Activated CD4-positive, alpha-beta T cell treated with anti-CD3 and anti-CD28 coated beads, Interleukin-2, Interleukin-4, amounts not matched to agents 100 ng/mL and 50 ng/mL, durations not matched to agents 16 hours and 8 hours (primary cell): ENCODE data around the gene INTS1.

ENCODE experiments used
- DNase-seq: peaks from one replicate; pipeline ENCODE4 v3.0.0-alpha.2; 2020; ENCODE audit warnings: low spot score

Gene INTS1

DNA sequence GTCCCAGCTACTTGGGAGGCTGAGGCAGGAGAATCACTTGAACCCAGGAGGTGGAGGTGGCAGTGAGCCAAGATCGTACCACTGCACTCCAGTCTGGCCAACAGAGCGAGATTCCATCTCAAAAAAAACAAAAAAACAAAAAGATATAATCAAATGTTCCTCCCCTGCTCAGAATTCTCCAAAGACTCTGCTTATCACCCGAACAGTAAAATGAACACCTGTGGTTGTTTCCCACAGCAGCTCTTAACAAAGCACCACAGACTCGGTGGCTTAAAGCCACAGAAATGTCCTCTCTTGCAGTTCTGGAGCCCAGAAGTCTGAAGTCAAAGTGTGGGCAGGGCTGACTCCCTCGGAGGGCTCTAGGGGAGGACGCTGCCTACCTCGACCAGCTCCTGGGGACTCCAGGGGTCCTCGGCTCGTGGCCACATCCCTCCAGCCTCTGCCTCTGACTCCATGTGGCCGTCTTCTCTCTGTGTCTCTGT is 4.1 kb upstream of the INTS1 start:
- DNase-seq, result no peak

DNA sequence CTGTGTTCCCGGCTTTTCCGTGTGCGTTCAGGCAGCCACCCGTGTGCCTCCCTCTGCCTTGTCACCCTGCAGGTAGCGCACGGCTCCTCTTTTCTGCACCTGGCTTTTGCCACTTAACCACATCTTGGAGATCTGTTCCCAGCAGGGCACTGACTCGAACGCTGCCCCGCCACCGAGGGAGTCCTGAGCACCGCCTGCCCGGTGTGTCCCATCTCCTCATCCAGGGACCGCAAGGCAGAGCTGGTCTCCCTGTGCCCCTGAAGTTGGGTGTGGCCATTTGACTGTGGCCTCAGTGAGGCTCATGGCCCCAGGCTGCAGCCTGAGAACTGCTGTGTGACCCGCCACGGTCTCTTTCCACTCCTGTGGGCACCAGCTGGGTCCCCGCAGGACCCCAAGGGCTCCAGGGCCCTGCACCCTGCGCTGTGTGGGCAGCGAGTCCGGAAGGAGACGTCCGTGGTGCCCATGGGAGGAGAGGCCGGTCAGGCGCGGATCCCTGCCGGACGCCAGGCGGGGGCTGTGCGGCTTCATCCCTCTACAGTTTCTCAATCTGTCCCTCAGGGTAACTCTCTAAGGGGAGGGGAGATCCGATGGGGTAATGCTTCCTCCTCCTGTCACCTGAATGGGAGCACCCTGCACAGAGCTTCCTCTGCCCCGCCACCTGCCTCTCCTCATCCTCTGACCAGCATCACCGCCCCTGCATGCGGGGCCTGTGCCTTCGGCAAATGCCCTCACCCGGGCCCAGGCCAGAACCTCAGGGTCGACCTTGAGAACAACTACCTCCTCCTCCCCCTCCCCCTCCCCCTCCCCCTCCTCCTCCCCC is 1.8 kb upstream of the INTS1 start:
- no peak for DNase-seq

DNA sequence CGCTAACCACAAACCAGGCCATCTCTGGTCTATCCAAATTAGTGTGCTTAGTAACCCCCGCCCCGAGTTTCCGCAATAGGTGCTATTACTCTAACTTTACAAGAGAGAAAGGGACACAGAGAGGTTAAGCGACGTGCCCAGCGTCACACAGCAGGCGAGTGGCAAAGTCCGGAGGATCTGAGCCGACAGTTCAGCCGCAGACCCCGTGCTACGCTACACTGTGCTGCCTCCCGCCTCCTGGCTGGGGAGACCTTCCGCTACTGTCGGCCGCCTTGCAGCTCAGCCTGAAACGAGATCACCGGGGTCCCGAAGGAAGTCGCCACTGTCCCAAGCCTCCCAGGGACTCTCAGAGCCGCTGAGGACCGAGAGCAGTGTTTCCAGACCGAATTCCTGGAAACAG is 799 bp downstream of the INTS1 start:
- DNase-seq, result no peak

DNA sequence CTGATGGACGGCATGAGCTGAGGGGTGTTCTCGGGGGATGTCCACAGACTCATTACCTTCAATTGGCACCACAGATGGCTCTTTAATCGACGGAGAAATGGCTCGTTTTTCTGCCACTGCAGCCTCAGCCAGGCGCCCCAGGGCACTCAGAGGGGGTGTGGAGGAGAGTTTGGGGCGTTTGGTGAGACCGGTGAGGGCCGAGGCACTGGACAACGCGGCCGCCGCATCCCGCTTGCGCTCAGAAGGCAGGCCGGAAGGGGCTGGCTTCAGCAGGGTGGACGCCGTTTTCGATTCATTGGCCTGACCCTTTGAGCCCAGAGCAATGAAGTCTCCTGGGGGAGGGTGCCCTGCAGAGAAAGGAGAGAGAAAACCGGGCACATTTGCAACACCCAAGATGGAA is 1.3 kb downstream of the INTS1 start:
- DNase-seq, result no peak

DNA sequence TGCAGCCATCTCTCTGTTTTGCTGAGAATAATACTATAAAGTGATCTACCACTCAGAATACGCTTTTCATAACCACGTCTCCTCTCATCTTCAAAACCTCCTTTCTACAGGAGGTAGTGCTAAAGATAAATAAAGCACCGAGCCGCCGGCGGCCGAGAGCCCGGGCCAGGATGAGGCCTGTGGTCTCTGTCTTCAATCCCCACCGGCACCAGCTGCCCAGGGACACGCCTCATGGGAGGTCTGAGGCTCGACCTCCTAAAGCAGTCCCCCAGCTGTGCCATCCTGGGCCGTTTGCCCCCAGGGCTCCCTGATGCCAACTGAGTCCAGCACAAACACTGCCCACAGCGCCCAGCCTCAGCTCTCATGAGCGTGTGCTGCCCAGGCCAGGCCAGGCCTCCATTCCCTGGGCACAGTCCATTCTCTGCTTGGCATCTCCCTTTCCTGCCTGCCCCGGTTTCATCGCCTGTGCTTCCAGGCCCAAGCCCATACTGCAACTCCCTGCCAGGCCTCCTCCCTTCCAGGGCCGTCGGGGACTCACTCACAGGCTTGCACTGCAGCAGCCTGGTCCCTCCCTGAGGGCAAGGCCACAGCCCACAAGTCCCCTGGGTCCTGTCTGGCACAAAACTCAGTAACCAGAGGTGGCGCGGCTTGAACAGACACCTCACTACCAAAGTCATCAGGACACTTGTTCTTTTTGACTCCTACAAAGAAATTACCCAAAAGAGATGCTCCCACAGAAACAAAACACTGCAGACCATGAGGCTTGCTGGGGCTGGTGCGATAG is 2.5 kb downstream of the INTS1 start:
- DNase-seq, result no peak

DNA sequence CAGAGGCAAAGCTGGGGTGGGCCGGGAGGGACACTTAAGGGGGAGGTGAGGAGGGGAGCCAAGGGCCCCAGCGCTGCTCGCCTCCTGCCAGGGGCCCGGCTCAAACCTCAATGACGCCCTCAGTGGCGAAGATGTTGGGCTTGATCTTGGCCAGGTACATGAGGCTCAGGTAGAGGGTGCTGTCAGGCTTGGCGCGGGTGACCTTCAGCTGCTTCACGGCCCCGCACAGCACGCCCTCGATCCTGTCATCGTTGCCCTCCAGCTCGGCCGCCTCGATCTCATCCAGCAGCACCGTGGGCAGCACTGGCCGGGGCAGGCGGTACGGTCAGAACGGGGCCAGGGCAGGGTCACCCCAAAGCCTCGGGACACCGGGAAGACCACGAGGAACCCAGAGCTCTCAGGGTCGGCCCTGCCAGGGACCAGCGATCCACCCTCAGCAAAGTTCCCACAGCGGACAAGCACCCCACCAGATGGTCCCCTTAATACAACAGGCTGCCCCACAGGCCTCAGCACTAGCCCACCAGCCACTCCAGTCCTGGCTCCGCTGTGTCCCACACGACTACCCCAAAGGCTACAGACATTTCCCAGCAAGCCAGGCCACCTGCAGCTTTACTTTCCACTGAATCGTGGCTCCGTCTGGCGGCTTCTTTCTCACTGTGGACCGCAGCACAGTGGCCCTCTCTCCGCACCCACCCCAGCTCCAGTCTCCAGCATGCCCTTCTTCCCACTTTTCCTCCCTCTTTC is 4.0 kb downstream of the INTS1 start:
- no peak for DNase-seq

DNA sequence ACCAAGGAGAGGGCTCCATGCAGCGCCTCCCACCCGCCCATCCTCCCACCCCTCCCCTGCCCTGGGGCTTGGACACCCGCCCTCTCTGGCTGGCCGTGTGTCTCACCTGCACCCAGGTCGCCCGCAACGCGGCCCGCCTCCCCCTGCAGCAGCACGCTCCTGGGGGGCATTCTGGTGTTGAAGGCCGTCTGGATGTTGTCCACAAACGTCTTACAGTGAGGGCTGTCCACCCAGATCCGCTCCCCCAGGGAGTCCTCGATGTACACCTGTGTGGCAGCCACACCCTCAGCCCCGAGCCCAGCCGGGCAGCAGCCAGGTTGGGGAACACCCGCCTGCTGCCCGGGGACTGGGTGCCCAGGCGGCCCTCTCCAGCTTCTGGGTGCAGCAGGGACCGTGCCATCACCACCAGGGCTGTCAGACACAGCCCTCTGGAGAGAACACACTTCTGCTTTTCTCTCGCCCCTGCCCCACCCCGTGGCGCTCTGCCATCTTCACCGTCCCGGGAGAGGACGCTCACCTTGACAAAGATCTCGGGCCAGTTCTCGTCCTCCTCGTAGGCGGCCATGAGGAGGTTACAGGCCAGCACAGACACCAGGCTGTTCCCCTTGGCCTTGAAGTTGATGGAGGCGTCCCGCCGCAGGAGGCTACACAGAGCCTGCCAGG is 4.7 kb downstream of the INTS1 start:
- no peak for DNase-seq

DNA sequence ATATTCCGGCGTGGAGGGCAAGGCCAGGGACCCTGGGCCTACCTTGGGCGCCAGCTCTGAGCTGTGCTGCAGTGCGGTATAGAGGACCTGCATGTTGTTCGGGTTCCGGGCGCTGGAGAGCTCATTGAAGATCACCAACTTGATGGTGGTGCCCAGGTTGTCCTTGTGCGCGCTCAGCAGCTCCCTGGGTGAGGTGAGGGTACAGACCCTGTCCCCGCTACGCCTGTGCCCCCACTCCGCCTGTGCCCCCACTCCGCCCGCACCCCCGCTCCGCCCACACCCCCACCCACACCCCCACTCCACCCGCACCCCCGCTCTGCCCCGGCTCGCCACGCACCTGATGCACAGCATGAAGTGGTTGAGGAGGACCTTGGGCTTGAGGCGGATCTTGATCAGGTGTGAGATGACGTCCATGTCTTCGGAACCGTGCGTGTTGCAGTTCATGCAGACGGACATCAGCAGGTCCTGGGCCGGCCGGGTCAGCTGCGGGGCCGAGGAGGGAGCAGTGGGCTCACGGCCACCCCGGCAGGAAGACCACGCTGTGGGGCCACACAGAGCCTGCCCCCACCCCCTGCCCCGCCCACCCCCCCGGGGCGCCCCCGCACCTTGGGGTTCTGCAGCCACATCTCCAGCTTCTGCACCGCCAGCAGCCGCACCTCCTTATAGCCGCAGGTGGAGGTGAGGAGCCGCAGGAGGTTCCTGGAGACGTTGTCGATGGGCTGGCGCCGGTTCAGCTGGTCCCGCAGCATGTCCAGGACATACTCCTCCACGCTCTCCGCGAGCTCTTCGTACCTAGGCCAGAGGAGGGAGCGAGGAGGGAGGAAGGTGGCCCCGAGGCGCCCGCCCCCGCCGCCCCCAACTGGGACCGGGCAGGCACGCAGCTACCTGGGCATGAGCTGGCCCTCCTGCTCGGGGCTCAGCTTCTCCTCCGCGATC is 5.6 kb downstream of the INTS1 start:
- no peak for DNase-seq

DNA sequence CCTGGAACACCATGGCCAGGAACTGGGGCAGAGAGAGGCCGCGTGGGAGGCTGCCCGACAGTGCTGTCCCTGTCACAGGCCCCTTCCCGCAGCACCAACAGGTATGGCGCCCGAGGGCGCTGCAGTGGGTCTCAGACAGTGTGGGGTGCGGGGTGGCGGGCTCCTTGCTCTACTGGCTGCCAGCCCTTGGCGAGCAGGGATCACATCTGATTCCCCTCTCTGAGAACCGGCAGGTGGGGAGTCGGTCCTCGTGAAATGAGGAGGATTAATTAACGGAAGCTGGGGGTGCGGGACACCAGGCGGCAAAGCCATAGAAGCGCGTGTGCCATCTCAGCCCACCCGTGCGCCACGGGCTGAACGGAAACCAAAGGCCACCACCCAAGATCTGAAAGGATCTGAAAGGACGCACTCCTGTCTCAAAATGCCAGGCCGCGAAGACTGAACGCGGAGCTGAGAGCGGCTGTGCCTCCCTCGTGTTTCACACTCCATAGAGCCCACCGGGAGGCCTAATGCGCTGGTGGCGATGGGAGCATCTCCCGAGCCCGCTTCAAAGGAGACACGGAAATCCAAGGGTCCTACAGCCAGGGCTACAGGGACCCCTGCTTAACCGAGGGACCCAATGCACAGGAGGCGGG is 6.8 kb downstream of the INTS1 start:
- no peak for DNase-seq

DNA sequence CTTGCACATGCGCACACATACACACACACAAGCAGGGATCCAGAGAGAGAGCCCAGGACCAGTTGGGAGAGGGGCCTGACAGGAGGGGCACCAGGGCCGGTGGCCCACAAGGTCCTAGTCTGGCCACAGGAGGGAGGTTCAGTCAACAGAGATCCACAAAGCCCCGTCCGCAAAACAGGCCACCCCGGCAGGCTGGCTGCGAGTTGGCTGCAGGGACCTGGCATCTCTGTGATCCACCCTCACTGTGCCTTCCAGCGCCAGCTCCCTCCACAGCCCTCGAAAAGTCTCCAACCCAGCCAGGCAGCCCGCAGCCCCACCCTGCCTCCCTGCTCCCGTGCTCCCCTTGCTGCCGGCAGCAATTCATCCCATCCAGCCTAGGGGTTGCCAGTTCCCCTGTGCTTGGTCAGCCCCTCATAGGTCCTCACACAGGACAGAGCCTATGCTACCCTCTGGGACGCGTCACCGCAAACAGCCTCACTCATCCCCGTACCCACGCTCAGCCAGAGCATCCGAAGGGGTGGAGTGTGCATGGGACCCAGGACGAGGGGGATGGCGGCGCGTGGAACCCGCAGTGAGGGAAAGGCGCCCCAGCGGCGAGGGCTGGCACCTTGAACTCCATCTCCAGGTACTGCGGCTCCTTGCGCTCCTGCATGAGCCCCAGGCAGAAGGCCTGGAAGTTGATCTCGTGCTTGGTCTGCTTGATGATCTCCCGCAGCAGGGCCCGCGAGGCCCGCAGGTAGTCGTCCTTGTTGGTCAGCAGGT is 7.5 kb downstream of the INTS1 start:
- DNase-seq, result no peak

DNA sequence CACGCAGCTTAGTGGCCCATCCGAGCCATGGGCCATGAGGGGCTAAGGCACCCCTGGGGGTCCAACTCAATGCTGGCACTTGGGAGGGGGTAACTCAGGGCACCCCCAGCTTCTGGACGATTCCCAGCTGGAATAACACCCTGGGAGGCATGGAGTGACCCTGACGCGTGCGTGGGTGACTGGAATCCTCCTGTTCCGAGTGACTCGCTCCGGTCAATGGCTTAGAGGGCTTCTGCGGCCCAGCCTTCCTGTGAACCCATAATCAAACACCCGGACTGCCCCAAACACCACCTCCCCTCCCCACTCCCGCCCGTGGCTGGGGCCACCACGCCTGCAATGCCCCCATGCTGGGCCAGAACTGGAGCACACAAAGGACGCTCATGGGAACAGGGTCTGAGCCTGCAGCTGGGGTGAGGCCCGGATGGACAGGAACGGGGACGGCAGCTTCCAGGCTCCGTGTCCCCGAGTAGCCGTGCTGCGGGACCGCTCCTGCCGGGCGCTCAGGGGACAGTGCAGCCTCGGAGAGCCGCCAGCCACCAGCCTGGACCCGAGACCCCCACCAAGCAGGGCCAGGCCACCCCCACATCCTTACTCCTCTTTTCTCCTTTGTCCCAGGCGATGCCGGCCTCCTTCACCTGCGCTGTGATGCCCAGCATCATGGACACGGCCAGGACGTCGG is 8.5 kb downstream of the INTS1 start:
- DNase-seq, result no peak

DNA sequence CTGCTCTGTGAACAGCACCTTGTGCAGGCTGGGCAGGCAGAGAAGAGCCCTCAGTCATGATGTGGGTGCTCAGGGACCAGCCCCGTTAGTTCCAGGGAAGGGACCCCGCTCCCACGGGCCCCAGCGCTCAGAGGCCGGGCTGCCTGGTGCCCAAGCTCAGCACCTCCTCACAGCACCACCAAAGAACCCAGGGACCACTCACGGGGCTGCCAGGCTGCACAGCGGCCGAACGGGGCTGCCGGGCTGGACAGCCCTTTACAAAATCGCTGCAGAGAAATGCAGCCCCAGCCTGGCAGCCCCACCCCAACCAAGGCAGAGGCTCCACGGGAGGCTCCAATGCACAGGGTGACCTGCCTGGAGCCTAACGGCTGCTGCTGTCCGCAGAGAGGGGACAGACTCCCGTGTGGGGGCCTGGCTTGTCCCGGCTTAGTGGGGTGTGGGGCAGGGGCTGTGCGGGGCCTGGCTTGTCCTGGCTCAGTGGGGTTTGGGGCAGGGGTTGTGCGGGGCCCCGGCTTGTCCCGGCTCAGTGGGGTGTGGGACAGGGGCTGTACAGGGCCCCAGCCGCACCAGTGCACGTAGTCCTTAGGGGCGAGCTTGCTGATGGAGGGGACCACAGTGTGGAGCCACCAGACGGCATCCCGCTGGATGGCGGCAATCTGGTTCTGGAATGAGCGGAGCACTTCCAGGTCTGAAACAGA is 9.2 kb downstream of the INTS1 start:
- DNase-seq, result no peak

DNA sequence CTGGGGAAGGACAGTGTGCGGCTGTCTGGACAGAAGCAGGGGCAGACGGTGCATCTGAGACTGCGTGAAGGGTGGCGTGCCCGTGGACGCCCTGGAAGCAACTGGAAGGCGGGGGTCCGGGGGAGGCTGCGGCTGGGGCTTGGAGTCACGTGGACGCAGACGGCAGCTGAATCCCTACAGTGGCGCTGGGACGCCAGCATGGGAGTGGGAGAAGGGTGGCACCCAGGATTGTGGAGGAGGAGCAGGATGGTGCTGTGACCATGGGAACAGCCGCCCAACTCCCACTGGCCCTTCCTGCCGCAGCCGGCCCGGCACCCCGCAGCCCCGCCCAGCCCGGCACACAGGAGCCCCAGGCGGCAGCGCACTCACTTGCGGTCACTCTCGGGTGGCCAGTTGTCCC is 9.7 kb downstream of the INTS1 start:
- DNase-seq, result no peak

DNA sequence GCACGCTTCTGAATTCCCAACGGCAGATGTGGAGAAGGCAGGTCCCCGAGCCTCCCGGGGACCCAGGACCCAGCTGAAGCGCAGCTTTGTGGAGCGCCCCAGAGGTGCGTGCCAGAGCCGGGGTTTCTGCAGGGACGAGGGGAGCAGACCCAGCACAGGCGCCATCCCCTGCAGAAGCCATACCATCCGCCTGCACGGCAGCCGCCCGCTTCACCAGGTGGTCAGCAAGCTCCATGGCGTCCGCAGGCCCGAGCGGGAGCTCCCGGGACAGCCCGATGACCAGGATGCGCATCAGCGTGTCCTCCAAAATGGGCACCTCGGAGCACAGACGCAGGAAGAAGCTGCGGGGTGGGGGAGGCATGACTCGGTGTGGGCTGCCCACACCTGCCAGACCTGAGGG is 10.6 kb downstream of the INTS1 start:
- DNase-seq, result no peak

DNA sequence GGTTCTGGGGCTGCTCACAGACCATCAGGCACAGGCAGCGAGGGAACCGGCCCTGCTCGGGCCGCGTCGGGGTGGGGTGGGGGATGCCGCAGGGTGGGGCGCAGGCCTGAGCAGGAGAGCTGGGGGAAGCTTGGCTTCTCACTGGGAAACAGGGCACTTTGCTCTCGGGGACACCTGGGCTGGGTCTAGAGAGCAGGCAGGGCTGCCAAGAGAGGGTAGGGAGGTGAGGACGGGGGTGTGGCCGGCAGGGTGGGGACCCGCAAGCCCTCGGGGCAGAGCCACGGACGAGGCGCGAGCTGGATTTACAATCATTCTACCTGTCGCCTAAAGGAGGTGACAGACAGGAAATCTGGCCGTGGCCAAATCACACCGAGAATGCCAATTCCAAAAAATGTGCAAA is 11.1 kb downstream of the INTS1 start:
- no peak for DNase-seq

DNA sequence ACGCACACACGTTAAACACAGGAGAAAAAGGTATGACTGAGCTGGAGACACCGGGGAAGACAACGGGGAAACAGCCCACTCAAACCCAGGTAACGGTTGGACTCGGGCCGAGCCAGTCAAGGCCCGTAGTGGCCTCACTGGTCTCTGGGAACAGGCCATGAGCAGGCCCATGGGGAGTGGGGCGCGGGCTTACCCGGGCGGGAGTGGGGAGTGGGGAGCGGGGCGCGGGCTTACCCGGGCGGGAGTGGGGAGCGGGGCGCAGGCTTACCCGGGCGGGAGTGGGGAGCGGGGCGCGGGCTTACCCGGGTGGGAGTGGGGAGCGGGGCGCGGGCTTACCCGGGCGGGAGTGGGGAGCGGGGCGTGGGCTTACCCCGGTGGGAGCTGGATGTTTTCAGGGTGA is 11.5 kb downstream of the INTS1 start:
- no peak for DNase-seq

DNA sequence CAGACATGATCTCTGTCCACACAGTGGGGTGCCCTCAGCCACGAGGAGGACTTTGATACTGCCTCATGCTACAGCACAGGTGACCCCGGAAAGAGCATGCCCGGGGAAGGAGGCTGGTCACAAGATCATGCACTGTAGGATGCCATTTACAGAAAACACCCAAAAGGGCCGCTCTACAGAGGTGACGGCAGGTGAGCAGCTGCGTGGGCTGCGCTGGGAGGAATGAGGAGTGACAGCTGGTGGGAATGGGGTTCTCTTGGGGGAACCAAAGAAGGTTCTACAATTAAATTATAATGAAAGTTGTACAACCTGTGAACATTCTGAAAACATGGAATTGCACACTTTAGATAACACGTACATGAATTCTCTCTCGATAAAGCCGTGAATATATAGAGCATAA is 12.0 kb downstream of the INTS1 start:
- DNase-seq, result no peak

DNA sequence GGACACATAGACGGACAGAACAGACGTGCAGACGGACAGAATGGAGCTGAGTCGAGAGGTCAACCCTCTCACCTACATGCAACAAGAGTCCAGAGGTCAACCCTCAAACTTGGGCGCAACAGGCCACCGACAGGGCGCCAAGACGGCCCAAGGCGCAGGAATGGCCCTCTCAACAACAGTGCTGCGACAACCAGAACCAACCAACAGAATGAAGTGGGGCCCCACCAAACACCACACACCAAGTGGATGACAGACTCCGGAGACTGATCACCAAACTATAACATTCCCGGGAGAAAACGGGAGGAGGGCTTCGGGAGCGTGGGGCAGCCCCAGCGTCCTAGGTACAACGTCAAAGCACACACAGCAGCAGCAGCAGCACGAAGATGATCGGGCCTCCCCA is 13.4 kb downstream of the INTS1 start:
- DNase-seq, result no peak

DNA sequence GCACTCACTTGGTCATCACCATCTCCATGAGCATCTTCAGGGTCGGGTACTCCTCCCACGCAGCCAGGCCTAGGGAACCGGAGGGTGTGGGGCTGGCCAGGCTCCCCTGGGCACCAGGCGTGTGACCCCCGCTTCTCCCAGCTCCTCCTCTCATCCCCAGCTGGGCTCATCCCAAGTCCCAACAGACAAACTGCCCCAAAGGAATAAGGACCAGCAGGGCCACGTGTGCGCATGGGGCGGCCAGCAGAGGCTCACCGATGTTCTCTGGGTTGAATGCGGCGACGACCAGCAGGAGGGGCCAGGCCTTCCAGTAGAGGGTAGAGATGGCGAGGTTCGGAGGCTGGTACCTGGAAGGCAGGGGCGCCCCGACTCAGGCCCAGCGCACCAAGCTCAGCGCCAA is 14.9 kb downstream of the INTS1 start:
- no peak for DNase-seq
